ENCODE results near the gene NOTCH1.

Gene NOTCH1

GRCh38 chr9:136465500-136466154, 80.2 kb downstream of the NOTCH1 start:
- no peak for DNase-seq (ENCODE audit: low read depth in 3 of 3)

DNA sequence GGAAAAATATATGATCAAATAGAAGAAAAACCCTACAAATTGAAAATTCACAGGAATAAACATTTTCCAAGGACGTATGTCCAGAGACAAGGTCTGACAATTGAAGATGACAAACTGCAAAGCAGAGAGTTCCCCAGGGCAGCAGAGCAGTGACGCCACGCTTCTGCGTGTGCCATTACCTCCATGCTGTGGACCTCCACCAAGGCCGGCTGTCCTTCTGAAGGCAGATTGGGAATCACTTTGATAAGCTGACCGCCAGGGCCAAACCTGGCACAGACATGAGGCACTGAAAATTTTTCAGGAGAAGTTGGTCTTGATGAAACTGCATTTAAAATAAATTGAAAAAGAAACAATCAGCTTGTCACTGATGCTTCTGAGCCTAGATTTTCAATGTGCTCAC, 81.6 kb downstream of the NOTCH1 start:
- no peak for DNase-seq (ENCODE audit: low read depth in 3 of 3)

DNA sequence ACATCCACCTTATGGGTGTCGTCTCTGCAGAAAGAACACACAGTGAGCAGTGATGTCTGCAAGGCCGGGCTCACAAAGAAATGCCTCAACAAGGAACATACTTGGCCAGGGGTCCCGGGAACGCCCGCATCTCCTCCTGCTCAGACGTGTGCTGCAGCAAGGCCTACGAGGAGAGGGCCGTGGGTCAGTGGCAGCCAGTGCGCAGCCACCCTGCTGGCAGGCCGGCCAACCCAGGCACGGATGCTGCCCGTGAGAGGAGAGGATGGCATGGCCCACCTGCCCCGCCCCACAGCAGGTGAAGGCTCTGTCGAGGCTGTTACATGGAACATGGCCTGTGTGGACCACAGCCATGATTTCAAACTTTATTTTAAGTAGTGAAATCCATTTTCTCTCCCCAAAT, 82.3 kb downstream of the NOTCH1 start:
- no peak for DNase-seq (ENCODE audit: low read depth in 3 of 3)

DNA sequence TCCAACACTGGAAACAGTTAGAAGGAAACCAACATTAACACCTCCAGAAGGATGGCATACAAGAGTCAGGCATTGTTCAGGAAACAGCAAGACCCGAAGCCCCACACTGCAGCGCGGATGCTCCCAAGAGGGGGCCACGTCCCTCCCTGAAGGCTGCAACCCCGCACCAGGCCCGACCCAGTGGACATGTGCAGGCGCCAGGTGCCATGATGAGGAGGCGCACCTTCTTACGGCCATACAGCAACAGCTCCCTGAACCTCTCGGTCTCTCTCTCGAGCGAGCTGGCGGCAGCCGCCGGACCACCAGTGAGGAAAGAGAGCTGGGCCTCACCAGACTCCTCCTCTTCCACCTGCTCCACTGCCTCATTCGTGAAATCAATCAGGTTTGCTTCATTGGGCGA, 83.2 kb downstream of the NOTCH1 start:
- no peak for DNase-seq (ENCODE audit: low read depth in 3 of 3)

DNA sequence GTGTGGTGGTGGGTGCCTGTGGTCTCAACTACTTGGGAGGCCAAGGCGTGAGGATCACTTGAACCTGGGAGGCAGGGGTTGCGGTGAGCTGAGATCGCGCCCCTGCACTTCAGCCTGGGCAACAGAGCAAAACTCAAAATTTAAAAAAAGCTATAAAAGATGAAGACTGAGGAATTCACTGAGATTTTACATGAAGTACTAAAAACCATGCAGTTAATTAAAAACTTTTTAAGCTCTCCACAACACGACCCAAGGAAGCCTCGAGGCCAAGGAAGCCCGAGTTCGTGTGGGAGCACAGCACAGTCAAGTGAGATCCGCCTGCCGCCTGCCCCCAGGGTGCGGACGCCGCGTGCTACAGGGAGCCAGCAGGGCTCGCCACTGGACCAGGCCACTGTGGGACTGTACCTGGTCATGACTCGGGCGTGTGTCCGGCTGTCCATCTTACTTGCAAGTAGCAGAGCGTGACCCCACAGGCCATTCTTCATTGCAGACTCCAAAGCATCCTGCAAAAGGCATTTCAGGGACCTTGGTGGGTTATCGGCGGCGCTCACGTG, 85.0 kb downstream of the NOTCH1 start:
- no peak for DNase-seq (ENCODE audit: low read depth in 3 of 3)

GRCh38 chr9:136459425-136459824, 86.4 kb downstream of the NOTCH1 start:
- no peak for DNase-seq (ENCODE audit: low read depth in 3 of 3)

DNA sequence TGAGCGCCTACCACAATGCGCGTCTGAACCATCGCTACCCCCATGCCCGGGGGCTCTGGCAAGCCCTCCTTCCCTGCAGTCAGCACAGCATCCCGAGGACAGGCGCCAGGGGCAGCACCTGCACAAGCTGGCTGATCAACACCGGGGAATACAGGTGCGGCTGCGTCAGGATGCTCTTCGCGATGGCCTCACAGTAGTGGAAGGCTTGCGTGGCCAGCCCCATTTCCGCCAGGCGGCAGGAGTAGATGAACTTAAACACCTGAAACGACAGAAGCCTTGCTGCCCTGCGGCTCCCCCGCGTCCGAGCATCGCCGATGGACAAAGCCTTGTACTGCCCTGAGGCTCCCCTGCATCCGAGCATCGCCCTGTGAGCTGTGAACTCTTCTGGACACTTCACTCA, 88.5 kb downstream of the NOTCH1 start:
- no peak for DNase-seq (ENCODE audit: low read depth in 3 of 3)

DNA sequence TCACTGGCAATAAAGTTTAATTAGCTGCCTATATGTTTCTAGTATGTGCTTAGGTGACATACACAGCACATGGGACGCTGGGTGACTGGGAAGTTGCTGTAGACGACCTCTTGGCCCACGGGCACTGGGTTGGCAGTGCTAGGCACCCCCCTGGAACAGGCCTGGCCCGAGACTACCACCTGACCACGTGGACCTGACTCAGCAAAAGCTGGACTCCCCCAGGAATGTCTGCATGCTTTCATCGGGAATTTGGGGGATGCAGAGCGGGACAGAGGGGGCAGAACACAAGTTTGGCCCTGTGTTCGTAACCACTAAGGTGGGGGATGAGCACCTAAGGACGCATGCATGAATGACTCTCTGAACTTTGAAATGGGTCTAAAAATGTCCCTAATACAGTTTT, 89.6 kb downstream of the NOTCH1 start:
- DNase-seq (ENCODE audit: low read depth in 3 of 3), result no peak

DNA sequence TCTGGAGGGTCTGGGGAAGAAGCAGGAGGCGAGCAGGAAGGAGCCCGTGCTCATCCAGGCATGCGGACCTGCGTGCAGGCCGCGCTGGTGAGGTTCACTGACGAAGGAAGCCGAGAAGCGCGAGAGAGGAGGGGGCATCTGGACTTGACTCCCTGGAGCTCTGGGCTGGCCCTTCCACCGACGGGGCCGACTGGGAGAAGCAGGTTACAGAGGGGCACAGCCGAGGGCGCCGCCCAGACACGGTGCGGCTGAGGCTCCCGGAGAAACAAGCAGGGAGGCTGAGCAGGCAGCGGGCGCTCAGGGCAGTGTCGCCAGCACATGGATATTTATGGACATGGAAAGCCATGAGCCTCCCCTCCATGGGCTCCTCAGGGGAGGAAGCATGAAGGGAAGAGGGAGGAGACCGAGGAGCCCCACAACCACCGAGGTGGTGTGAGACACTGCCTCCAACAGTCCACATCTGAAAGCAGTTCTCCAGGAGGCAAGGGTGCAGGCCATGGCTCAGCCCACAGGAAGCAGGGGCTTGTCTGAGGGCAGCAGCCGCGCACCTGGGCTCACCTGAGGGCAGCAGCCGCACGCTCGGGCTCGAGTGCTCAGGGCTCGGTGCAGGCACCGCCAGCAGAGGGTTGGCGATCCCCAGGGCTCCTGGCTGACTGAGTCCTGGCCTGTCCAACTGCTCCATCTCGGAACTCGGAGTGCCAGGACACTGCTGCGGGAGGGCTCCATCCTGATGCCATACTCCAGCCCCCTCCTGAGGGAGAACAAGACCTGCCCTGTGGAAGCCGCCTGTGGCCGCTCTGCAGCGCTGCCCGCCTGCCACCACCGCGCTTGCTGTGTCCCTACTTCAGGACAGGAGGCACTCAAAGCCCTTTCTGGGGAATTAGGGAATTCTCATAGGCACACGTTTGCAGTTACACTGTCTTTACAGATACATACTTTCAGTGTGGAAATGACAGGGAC, 90.5 kb downstream of the NOTCH1 start:
- DNase-seq (ENCODE audit: low read depth in 3 of 3), result no peak

- no peak for DNase-seq (ENCODE audit: low read depth in 3 of 3)
These were observed 91.6 kb downstream of the NOTCH1 start for GRCh38 chr9:136454026-136454796.

- no peak for DNase-seq (ENCODE audit: low read depth in 3 of 3)
These were observed 92.5 kb downstream of the NOTCH1 start for GRCh38 chr9:136453326-136453725.

DNA sequence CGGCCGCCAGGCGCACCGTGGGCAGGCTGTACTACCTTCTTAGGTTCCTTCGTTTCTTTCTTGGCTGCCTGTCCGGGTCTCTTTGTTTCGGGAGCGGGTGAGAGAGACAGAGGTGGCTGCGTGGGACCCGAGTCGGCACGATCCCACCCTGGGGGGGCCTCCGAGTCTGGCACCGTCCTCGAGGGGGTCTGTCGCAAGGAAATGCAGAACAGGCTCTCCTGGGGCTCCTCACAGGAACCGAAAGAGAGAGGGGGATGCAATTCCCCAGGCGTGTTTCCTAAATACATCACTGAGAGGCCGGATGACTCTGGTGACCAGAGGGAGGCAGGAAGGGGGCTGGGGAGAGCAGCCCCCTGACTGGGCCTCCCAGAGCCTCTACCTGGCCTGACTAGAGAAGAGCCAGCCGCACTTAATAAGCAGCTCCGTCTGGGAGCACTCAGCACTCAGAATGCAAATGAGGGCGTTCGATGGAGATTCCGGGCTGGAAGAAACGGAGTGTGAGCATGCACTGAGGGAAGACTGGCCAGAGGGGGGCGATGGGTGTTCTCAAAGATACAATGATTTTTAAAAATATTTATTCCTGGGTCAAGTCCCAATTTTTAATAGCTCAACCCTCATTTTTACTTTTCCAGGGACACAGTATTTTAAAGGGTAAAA, 94.5 kb downstream of the NOTCH1 start:
- DNase-seq (ENCODE audit: low read depth in 3 of 3), result no peak

DNA sequence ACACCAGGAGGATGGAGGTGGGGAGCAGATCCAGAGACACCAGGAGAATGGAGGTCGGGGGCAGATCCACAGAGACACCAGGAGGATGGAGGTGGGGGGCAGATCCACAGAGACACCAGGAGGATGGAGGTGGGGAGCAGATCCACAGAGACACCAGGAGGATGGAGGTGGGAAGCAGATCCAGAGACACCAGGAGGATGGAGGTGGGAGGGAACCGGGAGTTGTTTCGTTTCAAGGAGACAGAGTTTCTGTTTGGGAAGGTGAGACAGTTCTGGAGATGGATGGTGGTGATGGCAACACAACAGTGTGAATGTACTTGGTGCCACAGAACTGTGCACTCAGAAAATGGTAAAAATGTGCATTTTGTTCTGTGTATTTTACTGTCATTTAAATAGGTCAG, 97.2 kb downstream of the NOTCH1 start:
- DNase-seq (ENCODE audit: low read depth in 3 of 3), result no peak

DNA sequence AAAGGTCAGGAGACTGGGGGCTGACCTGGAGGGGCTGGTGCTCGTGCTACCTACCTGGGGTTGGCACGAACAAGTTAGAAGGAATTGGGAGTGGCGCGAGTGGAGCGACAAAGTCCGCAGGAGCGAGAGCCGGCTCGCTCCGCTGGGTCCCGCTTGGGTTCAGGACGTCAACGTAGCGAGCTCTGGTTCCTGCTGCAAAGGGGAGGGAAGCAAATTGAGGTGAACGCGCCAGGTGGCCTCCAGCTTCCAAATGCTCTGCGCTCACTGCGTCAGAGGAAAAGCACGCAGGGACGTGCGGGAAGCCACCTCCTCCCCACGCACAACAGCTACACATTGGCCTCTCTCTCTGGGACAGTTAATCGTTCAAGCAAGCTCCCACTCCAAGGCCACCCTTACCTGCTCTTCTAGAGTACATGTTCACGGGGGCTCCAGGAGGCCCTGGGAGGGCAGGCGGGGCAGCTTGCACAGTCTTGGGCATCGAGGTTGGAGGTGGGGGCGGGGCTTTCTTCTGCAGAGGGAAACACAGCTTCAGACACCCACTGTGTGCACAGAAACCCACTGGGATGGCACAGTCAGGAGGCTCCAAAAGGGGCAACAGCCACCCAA, 98.6 kb downstream of the NOTCH1 start:
- DNase-seq (ENCODE audit: low read depth in 3 of 3), result no peak

- no peak for DNase-seq (ENCODE audit: low read depth in 3 of 3)
These were observed 100.0 kb downstream of the NOTCH1 start for GRCh38 chr9:136445799-136446198.

Data from stimulated activated CD4-positive, alpha-beta T cell treated with anti-CD3 and anti-CD28 coated beads, TNF-alpha, amount 100 ng/mL, for 4 hours (primary cell).